ENCODE results near the gene UFM1.

DNA sequence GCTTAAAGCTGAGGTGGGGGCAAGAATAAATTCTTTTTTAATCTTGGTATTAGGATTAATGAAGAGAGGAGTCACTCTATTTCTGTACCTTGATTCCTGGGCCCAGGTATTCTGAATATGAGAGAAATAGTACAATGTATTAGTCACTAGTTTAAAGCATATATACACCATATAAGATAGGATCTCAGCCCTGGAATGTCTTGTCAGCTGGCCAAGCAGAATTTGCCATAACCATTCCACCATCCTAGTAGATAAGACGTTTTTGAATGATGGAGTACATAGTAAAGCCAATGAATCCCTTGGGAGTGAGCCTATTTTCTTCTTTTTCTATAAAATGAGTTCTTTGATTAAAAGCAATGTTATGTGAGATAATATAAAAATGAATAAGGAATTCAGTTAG, 55.6 kb downstream of the UFM1 start:
- TF ChIP-seq, protein P1, sequence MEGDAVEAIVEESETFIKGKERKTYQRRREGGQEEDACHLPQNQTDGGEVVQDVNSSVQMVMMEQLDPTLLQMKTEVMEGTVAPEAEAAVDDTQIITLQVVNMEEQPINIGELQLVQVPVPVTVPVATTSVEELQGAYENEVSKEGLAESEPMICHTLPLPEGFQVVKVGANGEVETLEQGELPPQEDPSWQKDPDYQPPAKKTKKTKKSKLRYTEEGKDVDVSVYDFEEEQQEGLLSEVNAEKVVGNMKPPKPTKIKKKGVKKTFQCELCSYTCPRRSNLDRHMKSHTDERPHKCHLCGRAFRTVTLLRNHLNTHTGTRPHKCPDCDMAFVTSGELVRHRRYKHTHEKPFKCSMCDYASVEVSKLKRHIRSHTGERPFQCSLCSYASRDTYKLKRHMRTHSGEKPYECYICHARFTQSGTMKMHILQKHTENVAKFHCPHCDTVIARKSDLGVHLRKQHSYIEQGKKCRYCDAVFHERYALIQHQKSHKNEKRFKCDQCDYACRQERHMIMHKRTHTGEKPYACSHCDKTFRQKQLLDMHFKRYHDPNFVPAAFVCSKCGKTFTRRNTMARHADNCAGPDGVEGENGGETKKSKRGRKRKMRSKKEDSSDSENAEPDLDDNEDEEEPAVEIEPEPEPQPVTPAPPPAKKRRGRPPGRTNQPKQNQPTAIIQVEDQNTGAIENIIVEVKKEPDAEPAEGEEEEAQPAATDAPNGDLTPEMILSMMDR (conservative IDR thresholded peaks at IDR 0.05 in 1 of 2, IDR thresholded peaks at IDR 0.05 in 1 of 2; ENCODE audit: extremely low read depth in 1 of 2, insufficient read depth in 1 of 2, low read depth in 1 of 2, low read length in 2 of 2): no peak
- no peak for TF ChIP-seq EZH2 (IDR thresholded peaks at IDR 0.05; ENCODE audit: borderline replicate concordance, low read length)
